ENCODE results near the gene P2RY8.

- TF ChIP-seq SP1 (IDR thresholded peaks at IDR 0.05): no peak
- TF ChIP-seq PKNOX1 (IDR thresholded peaks at IDR 0.05): no peak
- TF ChIP-seq BHLHE40 (IDR thresholded peaks at IDR 0.05; ENCODE audit: borderline replicate concordance): no peak
- TF ChIP-seq CTBP1 (IDR thresholded peaks at IDR 0.05; ENCODE audit: borderline replicate concordance): no peak
- no peak for TF ChIP-seq NFRKB (IDR thresholded peaks at IDR 0.05)
- TF ChIP-seq ELF4 (IDR thresholded peaks at IDR 0.05): no peak
- TF ChIP-seq LEF1 (IDR thresholded peaks at IDR 0.05; ENCODE audit: borderline replicate concordance): no peak
- TF ChIP-seq HDGF (IDR thresholded peaks at IDR 0.05; ENCODE audit: borderline replicate concordance): no peak
- no peak for TF ChIP-seq FOXA1 (IDR thresholded peaks at IDR 0.05)
- TF ChIP-seq FOXK2 (IDR thresholded peaks at IDR 0.05): no peak
- TF ChIP-seq FOXM1 (IDR thresholded peaks at IDR 0.05; ENCODE audit: borderline replicate concordance): no peak
- TF ChIP-seq ARNT (IDR thresholded peaks at IDR 0.05): no peak
Measured at GRCh38 chrX:1527457-1527856, 9.5 kb downstream of the P2RY8 start.
